H9 (cell line): ENCODE measurements around the gene KLHL12. TPM values are rescaled to one million over a fixed set of nuclear protein-coding genes. Genes with fewer than 3 reads are reported as not detected.

Source experiments
- DNase-seq: peaks from one replicate; pipeline ENCODE4 v3.0.0-alpha.2; 2017
- H2AFZ ChIP-seq: one replicate; pipeline ENCODE4 v1.6.1; 2013; ENCODE audit warnings: mild to moderate bottlenecking, low read length, control low read depth, moderate library complexity
- H2AK5ac ChIP-seq: 2 replicates; pipeline ENCODE4 v1.6.1; 2013; ENCODE audit warnings: low read length, control low read depth, mixed read lengths; ENCODE audit not compliant: insufficient read length
- H2BK120ac ChIP-seq: one replicate; pipeline ENCODE4 v1.6.1; 2013; ENCODE audit warnings: low read depth, mild to moderate bottlenecking, low read length, control low read depth, inconsistent platforms; ENCODE audit not compliant: poor library complexity, severe bottlenecking
- H2BK12ac ChIP-seq: 2 replicates; pipeline ENCODE4 v1.6.1; 2013; ENCODE audit warnings: low read length, control low read depth, mixed read lengths, low read depth; ENCODE audit not compliant: insufficient read length
- H2BK15ac ChIP-seq: 2 replicates; pipeline ENCODE4 v1.6.1; 2013; ENCODE audit warnings: low read depth, low read length, control low read depth
- H2BK20ac ChIP-seq: one replicate; pipeline ENCODE4 v1.6.1; 2013; ENCODE audit warnings: low read depth, mild to moderate bottlenecking, low read length, control low read depth, inconsistent platforms; ENCODE audit not compliant: poor library complexity, severe bottlenecking
- H2BK5ac ChIP-seq: 2 replicates; pipeline ENCODE4 v1.6.1; 2013; ENCODE audit warnings: low read length, control low read depth, mixed read lengths; ENCODE audit not compliant: insufficient read length
- H3K14ac ChIP-seq: 2 replicates; pipeline ENCODE4 v1.6.1; 2013; ENCODE audit warnings: low read length, control low read depth; ENCODE audit not compliant: insufficient read depth
- H3K18ac ChIP-seq: 2 replicates; pipeline ENCODE4 v1.6.1; 2013; ENCODE audit warnings: low read depth, mild to moderate bottlenecking, mixed read lengths, low read length, control low read depth; ENCODE audit not compliant: insufficient read length
- H3K23ac ChIP-seq: 2 replicates; pipeline ENCODE4 v1.6.1; 2013; ENCODE audit warnings: low read length, control low read depth, mixed read lengths, low read depth; ENCODE audit not compliant: insufficient read length
- H3K23me2 ChIP-seq: 2 replicates; pipeline ENCODE4 v1.6.1; 2013; ENCODE audit warnings: low read depth, mild to moderate bottlenecking, mixed read lengths, low read length, control low read depth; ENCODE audit not compliant: insufficient read length, poor library complexity, severe bottlenecking
- H3K27ac ChIP-seq: 2 replicates; pipeline ENCODE4 v1.5.1; 2013; ENCODE audit warnings: low read length, control low read depth, mixed read lengths, low read depth; ENCODE audit not compliant: insufficient read length
- H3K27me3 ChIP-seq: 2 replicates; pipeline ENCODE4 v1.6.1; 2013; ENCODE audit warnings: low read length, control low read depth, inconsistent platforms; ENCODE audit not compliant: insufficient read depth
- H3K4ac ChIP-seq: 2 replicates; pipeline ENCODE4 v1.6.1; 2013; ENCODE audit warnings: low read depth, mild to moderate bottlenecking, control low read depth, inconsistent platforms, low read length, moderate library complexity
- H3K4me1 ChIP-seq: 2 replicates; pipeline ENCODE4 v1.6.1; 2013; ENCODE audit warnings: low read length, control low read depth, inconsistent platforms; ENCODE audit not compliant: insufficient read depth
- H3K4me2 ChIP-seq: 2 replicates; pipeline ENCODE4 v1.6.1; 2013; ENCODE audit warnings: low read length, control low read depth, mixed read lengths; ENCODE audit not compliant: insufficient read length, insufficient read depth
- H3K56ac ChIP-seq: 2 replicates; pipeline ENCODE4 v1.6.1; 2013; ENCODE audit warnings: low read depth, mild to moderate bottlenecking, mixed read lengths, low read length, control low read depth; ENCODE audit not compliant: insufficient read length
- H3K79me1 ChIP-seq: 2 replicates; pipeline ENCODE4 v1.6.1; 2013; ENCODE audit warnings: low read depth, mild to moderate bottlenecking, moderate library complexity, low read length, control low read depth, inconsistent platforms; ENCODE audit not compliant: insufficient read depth, poor library complexity, severe bottlenecking
- H3K79me2 ChIP-seq: 2 replicates; pipeline ENCODE4 v1.6.1; 2013; ENCODE audit warnings: low read length, control low read depth, inconsistent platforms; ENCODE audit not compliant: insufficient read depth
- H3K9ac ChIP-seq: 2 replicates; pipeline ENCODE4 v1.6.1; 2013; ENCODE audit warnings: low read length, control low read depth, mixed read lengths; ENCODE audit not compliant: insufficient read length; ENCODE audit errors: extremely low read depth
- H3K9me3 ChIP-seq: one replicate; pipeline ENCODE4 v1.6.1; 2013; ENCODE audit warnings: low read depth, low read length, inconsistent platforms; ENCODE audit not compliant: control insufficient read depth
- H3T11ph ChIP-seq: one replicate; pipeline ENCODE4 v1.6.1; 2013; ENCODE audit warnings: mild to moderate bottlenecking, low read length, control low read depth, inconsistent platforms
- H4K20me1 ChIP-seq: one replicate; pipeline ENCODE4 v1.6.1; 2013; ENCODE audit not compliant: control insufficient read depth, insufficient read length, insufficient read depth
- H4K5ac ChIP-seq: 2 replicates; pipeline ENCODE4 v1.6.1; 2013; ENCODE audit warnings: low read depth, mild to moderate bottlenecking, mixed read lengths, low read length, control low read depth; ENCODE audit not compliant: insufficient read length
- H4K8ac ChIP-seq: replicated peaks from 2 replicates; pipeline ENCODE4 v1.6.1; 2013; ENCODE audit warnings: low read length, control low read depth, mixed read lengths, low read depth; ENCODE audit not compliant: insufficient read length
- H4K91ac ChIP-seq: 2 replicates; pipeline ENCODE4 v1.6.1; 2013; ENCODE audit warnings: low read depth, mild to moderate bottlenecking, moderate library complexity, mixed read lengths, low read length, control low read depth; ENCODE audit not compliant: insufficient read length
- H3K27ac Mint-ChIP-seq, 3 experiments: 2 replicates in 2 of 3; 3 replicates in 1 of 3; pipeline ENCODE4 v1.8.0; 2020 to 2021; ENCODE audit warnings: mixed read lengths in 3 of 3, mild to moderate bottlenecking in 1 of 3, moderate library complexity in 1 of 3
- H3K27me3 Mint-ChIP-seq: 2 replicates; pipeline ENCODE4 v1.8.0; 2021; ENCODE audit warnings: low read depth, mild to moderate bottlenecking, moderate library complexity, mixed read lengths
- H3K36me3 Mint-ChIP-seq, 3 experiments: 2 replicates in 2 of 3; 3 replicates in 1 of 3; pipeline ENCODE4 v1.8.0; 2020 to 2021; ENCODE audit warnings: low read depth in 3 of 3, mixed read lengths in 3 of 3; ENCODE audit not compliant: insufficient read depth in 1 of 3
- H3K4me1 Mint-ChIP-seq, 2 experiments: 2 replicates each; pipeline ENCODE4 v1.8.0; 2020; ENCODE audit warnings: mixed read lengths in 2 of 2
- H3K4me3 Mint-ChIP-seq, 2 experiments: 2 replicates in 1 of 2; 3 replicates in 1 of 2; pipeline ENCODE4 v1.8.0; 2020 to 2021; ENCODE audit warnings: mild to moderate bottlenecking in 2 of 2, mixed read lengths in 2 of 2, moderate library complexity in 1 of 2
- H3K9me3 Mint-ChIP-seq, 2 experiments: 2 replicates in 1 of 2; 3 replicates in 1 of 2; pipeline ENCODE4 v1.8.0; 2020; ENCODE audit warnings: mild to moderate bottlenecking in 2 of 2, mixed read lengths in 2 of 2, moderate library complexity in 1 of 2
- WGBS: extraction: QIAGEN DNeasy Blood & Tissue Kit; methylation state at CpG from one replicate; pipeline ENCODE4 v1.1.7; 2013; ENCODE audit warnings: missing lambda C conversion rate, low lambda C conversion rate, mixed read lengths; ENCODE audit not compliant: insufficient read length; ENCODE audit errors: extremely low coverage; 5-methylcytosine and 5-hydroxymethylcytosine counted together
- total RNA-seq: library from RNA; stranded (reverse); gene quantifications from 2 replicates; pipeline ENCODE4 v1.2.1, GENCODE V29; 2021
- TF ChIP-seq, protein P1 (sequence below): fragments of 200-600 bp; sonication (generic); conservative IDR thresholded peaks from 3 replicates; pipeline ENCODE4 v1.8.0; 2021; ENCODE audit warnings: antibody characterized with exemption, mild to moderate bottlenecking

KLHL12 gene
- total RNA-seq, 1 experiment from 2014 or later: 38.4 TPM

- no peaks in the 10 kb centered on the region for H3K27me3 ChIP-seq
- H3K4me3 Mint-ChIP-seq: no peak overlapping the region
- no peaks in the 10 kb centered on the region for H3K79me1 ChIP-seq
Observed at GRCh38 chr1:202974856-202975255, 47.8 kb upstream of the KLHL12 start.

More at GRCh38 chr1:202974856-202975255, 47.8 kb upstream of the KLHL12 start:
- no peak overlapping the region for H3K27ac ChIP-seq
- H3K56ac ChIP-seq: no peak overlapping the region
- H3K9ac ChIP-seq: no peak overlapping the region
- H3K4ac ChIP-seq: no peak overlapping the region
- H3K4me2 ChIP-seq: no peak overlapping the region
- no peaks in the 10 kb centered on the region; the same call in 1 of the 2 replicates for H3K4me1 ChIP-seq
- no peak for DNase-seq
- H4K8ac ChIP-seq: no peak overlapping the region
- H2BK20ac ChIP-seq: no peak overlapping the region
- H3K18ac ChIP-seq: no peak overlapping the region
- H3K23me2 ChIP-seq: no peaks in the 10 kb centered on the region
- H3K36me3 Mint-ChIP-seq: no peaks in the 10 kb centered on the region
- H2BK5ac ChIP-seq: no peak overlapping the region
- no peak overlapping the region for H3K27ac Mint-ChIP-seq
- no peaks in the 10 kb centered on the region for H3K79me2 ChIP-seq
- no CpG with 5 or more reads among the region's 3 CpGs for WGBS
- peaks cover 12% of the 10 kb centered on the region for H3K27me3 Mint-ChIP-seq
- no peak overlapping the region for H2BK12ac ChIP-seq
- no peaks in the 10 kb centered on the region for H4K20me1 ChIP-seq
- H3K4me1 Mint-ChIP-seq: peaks cover 12 to 17% of the 10 kb centered on the region in 2 experiments
- H3T11ph ChIP-seq: no peak overlapping the region
- no peak overlapping the region for H3K23ac ChIP-seq
- TF ChIP-seq, protein P1, sequence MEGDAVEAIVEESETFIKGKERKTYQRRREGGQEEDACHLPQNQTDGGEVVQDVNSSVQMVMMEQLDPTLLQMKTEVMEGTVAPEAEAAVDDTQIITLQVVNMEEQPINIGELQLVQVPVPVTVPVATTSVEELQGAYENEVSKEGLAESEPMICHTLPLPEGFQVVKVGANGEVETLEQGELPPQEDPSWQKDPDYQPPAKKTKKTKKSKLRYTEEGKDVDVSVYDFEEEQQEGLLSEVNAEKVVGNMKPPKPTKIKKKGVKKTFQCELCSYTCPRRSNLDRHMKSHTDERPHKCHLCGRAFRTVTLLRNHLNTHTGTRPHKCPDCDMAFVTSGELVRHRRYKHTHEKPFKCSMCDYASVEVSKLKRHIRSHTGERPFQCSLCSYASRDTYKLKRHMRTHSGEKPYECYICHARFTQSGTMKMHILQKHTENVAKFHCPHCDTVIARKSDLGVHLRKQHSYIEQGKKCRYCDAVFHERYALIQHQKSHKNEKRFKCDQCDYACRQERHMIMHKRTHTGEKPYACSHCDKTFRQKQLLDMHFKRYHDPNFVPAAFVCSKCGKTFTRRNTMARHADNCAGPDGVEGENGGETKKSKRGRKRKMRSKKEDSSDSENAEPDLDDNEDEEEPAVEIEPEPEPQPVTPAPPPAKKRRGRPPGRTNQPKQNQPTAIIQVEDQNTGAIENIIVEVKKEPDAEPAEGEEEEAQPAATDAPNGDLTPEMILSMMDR: no peak
- H3K9me3 Mint-ChIP-seq: no peaks in the 10 kb centered on the region
- H4K5ac ChIP-seq: no peak overlapping the region
- H2AK5ac ChIP-seq: no peak overlapping the region
- no peak overlapping the region for H2BK120ac ChIP-seq
- no peak overlapping the region for H2BK15ac ChIP-seq
- no peak overlapping the region for H2AFZ ChIP-seq
- no peak overlapping the region for H4K91ac ChIP-seq
- H3K9me3 ChIP-seq: no peaks in the 10 kb centered on the region
- no peak overlapping the region for H3K14ac ChIP-seq
